Activated gamma-delta T cell treated with anti-CD3 and anti-CD28 coated beads, Interleukin-2, amount 50 U/mL, for 16 hours (primary cell): ENCODE measurements around the gene DSCAML1.

ENCODE experiments used
- DNase-seq: peaks from one replicate; pipeline ENCODE4 v3.0.0-alpha.2; 2020; ENCODE audit warnings: low read depth

The DSCAML1 gene

GRCh38 chr11:117520966-117521365 is 276.1 kb downstream of the DSCAML1 start:
- DNase-seq = no peak

GRCh38 chr11:117520201-117520600 is 276.8 kb downstream of the DSCAML1 start:
- no peak for DNase-seq

- no peak for DNase-seq
Observed at GRCh38 chr11:117519590-117519989, 277.4 kb downstream of the DSCAML1 start.

- DNase-seq = no peak
Observed at GRCh38 chr11:117519170-117519569, 277.8 kb downstream of the DSCAML1 start.

GRCh38 chr11:117518455-117518854 is 278.6 kb downstream of the DSCAML1 start:
- DNase-seq = no peak

GRCh38 chr11:117517097-117517496 is 279.9 kb downstream of the DSCAML1 start:
- no peak for DNase-seq

- DNase-seq = no peak
Observed at GRCh38 chr11:117515892-117516787, 280.9 kb downstream of the DSCAML1 start.

GRCh38 chr11:117514256-117514655 is 282.8 kb downstream of the DSCAML1 start:
- no peak for DNase-seq

GRCh38 chr11:117513666-117514065 is 283.4 kb downstream of the DSCAML1 start:
- DNase-seq = no peak

- DNase-seq = no peak
Observed at GRCh38 chr11:117511931-117512539, 285.0 kb downstream of the DSCAML1 start.

- no peak for DNase-seq
Observed at GRCh38 chr11:117511483-117511930, 285.5 kb downstream of the DSCAML1 start.

GRCh38 chr11:117510646-117511045 is 286.4 kb downstream of the DSCAML1 start:
- no peak for DNase-seq

- DNase-seq = no peak
Observed at GRCh38 chr11:117509543-117509942, 287.5 kb downstream of the DSCAML1 start.

GRCh38 chr11:117506971-117507370 is 290.0 kb downstream of the DSCAML1 start:
- DNase-seq = no peak

- no peak for DNase-seq
Observed at GRCh38 chr11:117505285-117505970, 291.6 kb downstream of the DSCAML1 start.

- DNase-seq = no peak
Observed at GRCh38 chr11:117502779-117503100, 294.3 kb downstream of the DSCAML1 start.

- DNase-seq = no peak
Observed at GRCh38 chr11:117502015-117502778, 294.8 kb downstream of the DSCAML1 start.

- no peak for DNase-seq
Observed at GRCh38 chr11:117501237-117501898, 295.6 kb downstream of the DSCAML1 start.

GRCh38 chr11:117498791-117499190 is 298.2 kb downstream of the DSCAML1 start:
- no peak for DNase-seq

GRCh38 chr11:117497206-117497951 is 299.6 kb downstream of the DSCAML1 start:
- no peak for DNase-seq

- no peak for DNase-seq
Observed at GRCh38 chr11:117495357-117495756, 301.7 kb downstream of the DSCAML1 start.
